WTC11 (cell line): ENCODE data around the gene SKI. TPM values are rescaled to one million over a fixed set of nuclear protein-coding genes. Genes with fewer than 3 reads are reported as not detected.

Experiments used
- ATAC-seq: fragments of 200-7000 bp; cut with Tn5 transposase; 2 replicates; pipeline ENCODE4 v1.10.0; 2021; ENCODE audit warnings: mild to moderate bottlenecking, moderate library complexity
- CTCF ChIA-PET: fragments of 300-600 bp; sonication (Branson Sonifier 250); formaldehyde crosslinking; loops from one replicate; lab custom pipeline; 2021; ENCODE audit warnings: antibody characterized with exemption; lab: Charles Lee
- POLR2A ChIA-PET: fragments of 350-600 bp; sonication (Branson Sonifier 250); formaldehyde crosslinking; loops from one replicate; lab custom pipeline; 2021; ENCODE audit warnings: antibody characterized with exemption; lab: Charles Lee
- DNase-seq: peaks from one replicate; pipeline ENCODE4 v3.0.0; 2021; ENCODE audit warnings: low spot score
- H3K27ac Mint-ChIP-seq: 2 replicates; pipeline ENCODE4 v1.8.0; 2021; ENCODE audit warnings: mixed read lengths
- H3K27me3 Mint-ChIP-seq: 2 replicates; pipeline ENCODE4 v1.8.0; 2021; ENCODE audit warnings: low read depth, mild to moderate bottlenecking, moderate library complexity, mixed read lengths
- H3K36me3 Mint-ChIP-seq: 2 replicates; pipeline ENCODE4 v1.8.0; 2021; ENCODE audit warnings: mixed read lengths
- H3K4me1 Mint-ChIP-seq: 2 replicates; pipeline ENCODE4 v1.8.0; 2022; ENCODE audit warnings: mixed read lengths
- H3K4me3 Mint-ChIP-seq: 2 replicates; pipeline ENCODE4 v1.8.0; 2021; ENCODE audit warnings: mild to moderate bottlenecking, moderate library complexity, mixed read lengths
- H3K9me3 Mint-ChIP-seq: 2 replicates; pipeline ENCODE4 v1.8.0; 2021; ENCODE audit warnings: mixed read lengths
- ATF2 ChIP-seq: sonication (generic); formaldehyde crosslinking; IDR thresholded peaks from 2 replicates; pipeline ENCODE4 v1.8.1; 2022; ENCODE audit warnings: low read depth, missing genetic modification reagents, borderline replicate concordance
- CREM ChIP-seq: sonication (generic); formaldehyde crosslinking; IDR thresholded peaks from 2 replicates; pipeline ENCODE4 v1.8.1; 2022; ENCODE audit warnings: mild to moderate bottlenecking, missing genetic modification reagents, moderate library complexity
- E2F4 ChIP-seq: sonication (generic); formaldehyde crosslinking; IDR thresholded peaks from 2 replicates; pipeline ENCODE4 v1.8.1; 2022; ENCODE audit warnings: low read depth, mild to moderate bottlenecking, moderate library complexity, missing genetic modification reagents, borderline replicate concordance
- E2F5 ChIP-seq: sonication (generic); formaldehyde crosslinking; IDR thresholded peaks from 2 replicates; pipeline ENCODE4 v1.8.1; 2022; ENCODE audit warnings: mild to moderate bottlenecking, moderate library complexity, missing genetic modification reagents
- GRHL2 ChIP-seq: fragments of 250-450 bp; sonication (Bioruptor Pico); IDR thresholded peaks from 2 replicates; pipeline ENCODE4 v1.8.0; 2022; ENCODE audit warnings: mild to moderate bottlenecking, moderate library complexity; ENCODE audit not compliant: insufficient replicate concordance, severe bottlenecking
- GTF2I ChIP-seq: fragments of 250-450 bp; sonication (Bioruptor Pico); conservative IDR thresholded peaks from 2 replicates; pipeline ENCODE4 v1.4.0; 2021; ENCODE audit warnings: mild to moderate bottlenecking
- HMGXB4 ChIP-seq: sonication (generic); formaldehyde crosslinking; IDR thresholded peaks from 2 replicates; pipeline ENCODE4 v1.8.1; 2023; ENCODE audit warnings: mild to moderate bottlenecking, moderate library complexity, missing genetic modification reagents
- MXD4 ChIP-seq: fragments of 250-450 bp; sonication (Bioruptor Pico); IDR thresholded peaks from 2 replicates; pipeline ENCODE4 v1.8.0; 2021; ENCODE audit warnings: mild to moderate bottlenecking, moderate library complexity, borderline replicate concordance
- NR2C2 ChIP-seq: sonication (generic); formaldehyde crosslinking; IDR thresholded peaks from 2 replicates; pipeline ENCODE4 v1.8.0; 2022; ENCODE audit warnings: mild to moderate bottlenecking, missing genetic modification reagents
- OVOL2 ChIP-seq: fragments of 250-450 bp; sonication (Bioruptor Pico); IDR thresholded peaks from 2 replicates; pipeline ENCODE4 v1.9.0; 2021; ENCODE audit warnings: mild to moderate bottlenecking, borderline replicate concordance
- STAT6 ChIP-seq: sonication (generic); formaldehyde crosslinking; conservative IDR thresholded peaks from 2 replicates; pipeline ENCODE4 v1.8.1; 2023; ENCODE audit warnings: mild to moderate bottlenecking, low read depth, missing genetic modification reagents, moderate library complexity
- TEAD1 ChIP-seq: sonication (generic); formaldehyde crosslinking; IDR thresholded peaks from 2 replicates; pipeline ENCODE4 v1.8.0; 2022; ENCODE audit warnings: mild to moderate bottlenecking, missing genetic modification reagents
- ZBTB43 ChIP-seq: sonication (generic); formaldehyde crosslinking; IDR thresholded peaks from 2 replicates; pipeline ENCODE4 v1.8.1; 2023; ENCODE audit warnings: mild to moderate bottlenecking, missing genetic modification reagents
- ZNF138 ChIP-seq: sonication (generic); formaldehyde crosslinking; conservative IDR thresholded peaks from 2 replicates; pipeline ENCODE4 v1.8.1; 2022; ENCODE audit warnings: mild to moderate bottlenecking, moderate library complexity, missing genetic modification reagents
- ZNF263 ChIP-seq: sonication (generic); formaldehyde crosslinking; IDR thresholded peaks from 2 replicates; pipeline ENCODE4 v1.8.1; 2022; ENCODE audit warnings: low read depth, mild to moderate bottlenecking, moderate library complexity, missing genetic modification reagents
- ZNF416 ChIP-seq: fragments of 250-450 bp; sonication (Bioruptor Pico); IDR thresholded peaks from 2 replicates; pipeline ENCODE4 v1.9.0; 2021; ENCODE audit warnings: mild to moderate bottlenecking, inconsistent platforms
- total RNA-seq: library from RNA; stranded (reverse); gene quantifications from 3 replicates; pipeline ENCODE4 v1.2.3, GENCODE V29; 2021

SKI gene
- total RNA-seq, 1 experiment from 2014 or later: 88.6 TPM

GRCh38 chr1:2307064-2307605, 79.0 kb downstream of the SKI start:
- ChIA-PET POLR2A (interaction anchor here (0.8 to 1.3 kb wide), 4 partner anchors 16 to 102 kb away, joined by 3 read pairs; no protein-coding TSS in a partner anchor), CTCF (interaction anchor here (0.9 to 2.0 kb wide), 10 partner anchors 8 to 133 kb away, joined by 3 to 16 read pairs (median 6); partner anchors contain the start of gene FAAP20)
- Mint-ChIP-seq H3K4me1 (peaks cover 7% of the 10 kb centered on the region; the same call in 1 of the 2 replicates), H3K4me3 (no peak overlapping the region), H3K27ac (0 out of 2 replicates have a peak overlapping the region, but pooled peaks have one; percentile 57), H3K9me3 (no peaks in the 10 kb centered on the region), H3K27me3 (no peaks in the 10 kb centered on the region)
- no peak for ATAC-seq
- no peak for DNase-seq
- TF ChIP-seq E2F4: no peak
- no peak for TF ChIP-seq ZBTB43
- no peak for TF ChIP-seq NR2C2 (CRISPR knock-in tag)
- no peak for TF ChIP-seq GTF2I (CRISPR knock-in tag)
- TF ChIP-seq HMGXB4 (CRISPR knock-in tag): no peak
- TF ChIP-seq, all 79 proteins: peak for 0
- peaks cover 23% of the 10 kb centered on the region for H3K36me3 Mint-ChIP-seq

GRCh38 chr1:2307972-2308371, 79.9 kb downstream of the SKI start:
- TF ChIP-seq ZNF263 (CRISPR knock-in tag) (no peak), STAT6 (CRISPR knock-in tag) (no peak), CREM (CRISPR knock-in tag) (no peak), ATF2 (CRISPR knock-in tag) (no peak), E2F5 (CRISPR knock-in tag) (no peak), ZNF416 (CRISPR knock-in tag) (no peak), HMGXB4 (CRISPR knock-in tag) (no peak), MXD4 (CRISPR knock-in tag) (no peak), TEAD1 (CRISPR knock-in tag) (no peak), ZNF138 (CRISPR knock-in tag) (no peak), GTF2I (CRISPR knock-in tag) (no peak), OVOL2 (CRISPR knock-in tag) (no peak), GRHL2 (CRISPR knock-in tag) (no peak)
- CTCF ChIA-PET: interaction anchor here (1.0 kb wide), 1 partner anchor 133 kb away, joined by 3 read pairs; no protein-coding TSS in a partner anchor
- Mint-ChIP-seq H3K27ac (peak overlapping the region; percentile 55), H3K4me3 (no peak overlapping the region), H3K36me3 (peaks cover 23% of the 10 kb centered on the region), H3K4me1 (peaks cover 7% of the 10 kb centered on the region; the same call in 1 of the 2 replicates), H3K9me3 (no peaks in the 10 kb centered on the region), H3K27me3 (no peaks in the 10 kb centered on the region)
- POLR2A ChIA-PET: no interaction called here
- no peak for ATAC-seq
- no peak for DNase-seq
